ENCODE results near the gene COX19.
"Not testable (repeated sequence)": the region's sequence is repeated elsewhere in the genome, so short reads cannot be mapped to it uniquely, and the experiment has no call there.

DNA sequence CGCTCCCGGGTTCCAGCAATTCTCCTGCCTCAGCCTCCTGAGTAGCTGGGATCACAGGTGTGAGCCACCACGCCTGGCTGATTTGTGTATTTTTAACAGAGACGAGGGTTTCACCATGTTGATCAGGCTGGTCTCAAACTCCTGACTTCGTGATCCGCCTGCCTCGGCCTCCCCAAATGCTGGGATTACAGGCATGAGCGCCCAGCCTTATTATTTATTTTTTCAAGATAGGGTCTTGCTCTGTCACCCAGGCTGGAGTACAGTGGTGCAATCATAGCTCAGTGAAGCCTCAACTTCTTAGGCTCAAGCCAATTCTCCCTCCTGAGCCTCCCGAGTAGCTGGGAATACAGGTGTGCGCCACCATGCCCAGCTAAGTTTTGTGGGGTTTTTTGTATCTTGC is 15.6 kb downstream of the COX19 start:
- TF ChIP-seq CTCF (conservative IDR thresholded peaks at IDR 0.05); EZH2 (IDR thresholded peaks at IDR 0.05; ENCODE audit: low read depth): not testable (repeated sequence)
